HepG2 (cell line): ENCODE results near the gene HSP90AB1. TPM values are rescaled to one million over a fixed set of nuclear protein-coding genes. Genes with fewer than 3 reads are reported as not detected.

Experiments
- ATF3 ChIP-seq: sonication (generic); formaldehyde crosslinking; IDR thresholded peaks from 2 replicates; pipeline ENCODE4 v1.4.0; 2020; ENCODE audit warnings: missing genetic modification reagents
- ATF4 ChIP-seq, 2 experiments: fragments of 450-650 bp in 1 of 2; sonication (generic) in 1 of 2; formaldehyde crosslinking; IDR thresholded peaks; 2 replicates each; pipeline versions ENCODE4 v1.5.0 to v1.8.0; 2020 to 2022; ENCODE audit warnings: mild to moderate bottlenecking in 1 of 2, missing genetic modification reagents in 1 of 2
- CENPT ChIP-seq: sonication (generic); formaldehyde crosslinking; IDR thresholded peaks from 2 replicates; pipeline ENCODE4 v1.8.0; 2022; ENCODE audit warnings: low read depth, mild to moderate bottlenecking, moderate library complexity, missing genetic modification reagents
- DNMT1 ChIP-seq: sonication (generic); formaldehyde crosslinking; IDR thresholded peaks from 2 replicates; pipeline ENCODE4 v1.5.1; 2020; ENCODE audit warnings: mild to moderate bottlenecking, missing genetic modification reagents
- DZIP1 ChIP-seq: sonication (generic); formaldehyde crosslinking; IDR thresholded peaks from 2 replicates; pipeline ENCODE4 v1.5.0; 2020; ENCODE audit warnings: mild to moderate bottlenecking, missing genetic modification reagents
- HOXA3 ChIP-seq: sonication (generic); formaldehyde crosslinking; IDR thresholded peaks from 2 replicates; pipeline ENCODE4 v1.5.0; 2020; ENCODE audit warnings: missing genetic modification reagents
- NR1H2 ChIP-seq: sonication (generic); formaldehyde crosslinking; IDR thresholded peaks from 2 replicates; pipeline ENCODE4 v1.8.1; 2022; ENCODE audit warnings: low read depth, missing genetic modification reagents, borderline replicate concordance
- SP2 ChIP-seq: sonication (generic); formaldehyde crosslinking; IDR thresholded peaks from 2 replicates; pipeline ENCODE4 v1.5.1; 2020; ENCODE audit warnings: mild to moderate bottlenecking, missing genetic modification reagents
- ZBTB14 ChIP-seq: sonication (generic); formaldehyde crosslinking; IDR thresholded peaks from 2 replicates; pipeline ENCODE4 v1.4.0; 2020; ENCODE audit warnings: missing genetic modification reagents
- ZNF142 ChIP-seq: sonication (generic); formaldehyde crosslinking; IDR thresholded peaks from 2 replicates; pipeline ENCODE4 v1.4.0; 2020; ENCODE audit warnings: missing genetic modification reagents
- ZNF256 ChIP-seq: sonication (generic); formaldehyde crosslinking; conservative IDR thresholded peaks from 2 replicates; pipeline ENCODE4 v1.4.0; 2020; ENCODE audit warnings: missing genetic modification reagents
- ZNF264 ChIP-seq: sonication (generic); formaldehyde crosslinking; IDR thresholded peaks from 2 replicates; pipeline ENCODE4 v1.4.0; 2020; ENCODE audit warnings: missing genetic modification reagents
- ZNF639 ChIP-seq: conservative IDR thresholded peaks from 2 replicates; pipeline ENCODE4 v1.6.1; 2018; ENCODE audit warnings: missing genetic modification reagents
- ZNF772 ChIP-seq: sonication (generic); formaldehyde crosslinking; IDR thresholded peaks from 2 replicates; pipeline ENCODE4 v1.5.0; 2020; ENCODE audit warnings: mild to moderate bottlenecking, missing genetic modification reagents
- ZNF777 ChIP-seq: sonication (generic); formaldehyde crosslinking; IDR thresholded peaks from 2 replicates; pipeline ENCODE4 v1.4.0; 2020; ENCODE audit warnings: missing genetic modification reagents
- ZNF83 ChIP-seq: sonication (generic); formaldehyde crosslinking; IDR thresholded peaks from 2 replicates; pipeline ENCODE4 v1.4.0; 2020; ENCODE audit warnings: missing genetic modification reagents, mild to moderate bottlenecking, borderline replicate concordance
- polyA plus RNA-seq, 8 experiments: library from polyadenylated mRNA; depleted of rRNA in 3 of 8; stranded (reverse) in 7 of 8; unstranded in 1 of 8; fragments of >200 nt; fragmentation: Illumina TruSeq in 4 of 8; extraction: Trizol in 4 of 8; gene quantifications; 2 replicates each; pipeline versions ENCODE4 v1.2.1 to v1.2.3, GENCODE V29; 2011 to 2016; ENCODE audit warnings: low read depth in 4 of 8, missing spikeins in 1 of 8, mixed read lengths in 1 of 8; ENCODE audit not compliant: insufficient read depth in 1 of 8
- total RNA-seq, 5 experiments: library from RNA; depleted of rRNA; stranded (reverse); fragments of >200 nt; fragmentation: Illumina TruSeq; extraction: Trizol; gene quantifications; 2 replicates each; pipeline ENCODE4 v1.2.3, GENCODE V29; 2016; ENCODE audit warnings: low read depth in 1 of 5

Gene HSP90AB1
- total and polyA plus RNA-seq, 2 of the 13 experiments (the other 11 are each of a cell fraction or from before 2014, with no cell fraction given), result 1,325 to 1,472 TPM

GRCh38 chr6:44223319-44224028 lies 23.4 kb upstream of the HSP90AB1 start, which contains the start of gene SLC29A1 (continued):
- TF ChIP-seq ZBTB14 (peak; percentile 76), ZNF142 (CRISPR knock-in tag) (peak; percentile 93), ZNF256 (CRISPR knock-in tag) (no peak), ZNF264 (CRISPR knock-in tag) (peak; percentile 61; the same call in 1 of the 2 replicates), ATF4 (CRISPR knock-in tag; IDR thresholded peaks at IDR 0.05) (peak in 1 of 2 experiments; percentile 43; a peak in 2 of 4 replicates), NR1H2 (CRISPR knock-in tag) (no peak), ZNF639 (CRISPR knock-in tag) (no peak; the same call in 1 of the 2 replicates), HOXA3 (CRISPR knock-in tag) (peak; percentile 87), ZNF777 (peak; percentile 46), ZNF83 (CRISPR knock-in tag) (peak; percentile 49), ZNF772 (CRISPR knock-in tag) (peak; percentile 44; the same call in 1 of the 2 replicates), SP2 (CRISPR knock-in tag) (peak; percentile 54; the same call in 1 of the 2 replicates), CENPT (0 out of 2 replicates have a peak, but pooled peaks have one; percentile 57), DZIP1 (CRISPR knock-in tag) (peak; percentile 48; the same call in 1 of the 2 replicates), DNMT1 (CRISPR knock-in tag) (peak; percentile 67; the same call in 1 of the 2 replicates), ATF3 (CRISPR knock-in tag) (peak; percentile 47; the same call in 1 of the 2 replicates)
